ENCODE data around the gene PHAF1.

GRCh38 chr16:67151431-67152097, 41.8 kb downstream of the PHAF1 start:
- TF ChIP-seq TOX (CRISPR knock-in tag; IDR thresholded peaks at IDR 0.05; ENCODE audit: borderline replicate concordance) (no peak), ZFP3 (CRISPR knock-in tag; IDR thresholded peaks at IDR 0.05) (no peak), ISL1 (CRISPR knock-in tag; IDR thresholded peaks at IDR 0.05) (no peak), SNAI2 (CRISPR knock-in tag; IDR thresholded peaks at IDR 0.05) (no peak), ZNF8 (CRISPR knock-in tag; IDR thresholded peaks at IDR 0.05) (no peak), ZFP30 (CRISPR knock-in tag; IDR thresholded peaks at IDR 0.05) (no peak), OSR1 (CRISPR knock-in tag; IDR thresholded peaks at IDR 0.05) (no peak), ARNTL (CRISPR knock-in tag; IDR thresholded peaks at IDR 0.05; ENCODE audit: borderline replicate concordance, low read depth) (no peak)
- TF ChIP-seq, protein P1, sequence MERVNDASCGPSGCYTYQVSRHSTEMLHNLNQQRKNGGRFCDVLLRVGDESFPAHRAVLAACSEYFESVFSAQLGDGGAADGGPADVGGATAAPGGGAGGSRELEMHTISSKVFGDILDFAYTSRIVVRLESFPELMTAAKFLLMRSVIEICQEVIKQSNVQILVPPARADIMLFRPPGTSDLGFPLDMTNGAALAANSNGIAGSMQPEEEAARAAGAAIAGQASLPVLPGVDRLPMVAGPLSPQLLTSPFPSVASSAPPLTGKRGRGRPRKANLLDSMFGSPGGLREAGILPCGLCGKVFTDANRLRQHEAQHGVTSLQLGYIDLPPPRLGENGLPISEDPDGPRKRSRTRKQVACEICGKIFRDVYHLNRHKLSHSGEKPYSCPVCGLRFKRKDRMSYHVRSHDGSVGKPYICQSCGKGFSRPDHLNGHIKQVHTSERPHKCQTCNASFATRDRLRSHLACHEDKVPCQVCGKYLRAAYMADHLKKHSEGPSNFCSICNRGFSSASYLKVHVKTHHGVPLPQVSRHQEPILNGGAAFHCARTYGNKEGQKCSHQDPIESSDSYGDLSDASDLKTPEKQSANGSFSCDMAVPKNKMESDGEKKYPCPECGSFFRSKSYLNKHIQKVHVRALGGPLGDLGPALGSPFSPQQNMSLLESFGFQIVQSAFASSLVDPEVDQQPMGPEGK (CRISPR knock-in tag; IDR thresholded peaks at IDR 0.05; ENCODE audit: borderline replicate concordance) = no peak
- TF ChIP-seq, protein P2, sequence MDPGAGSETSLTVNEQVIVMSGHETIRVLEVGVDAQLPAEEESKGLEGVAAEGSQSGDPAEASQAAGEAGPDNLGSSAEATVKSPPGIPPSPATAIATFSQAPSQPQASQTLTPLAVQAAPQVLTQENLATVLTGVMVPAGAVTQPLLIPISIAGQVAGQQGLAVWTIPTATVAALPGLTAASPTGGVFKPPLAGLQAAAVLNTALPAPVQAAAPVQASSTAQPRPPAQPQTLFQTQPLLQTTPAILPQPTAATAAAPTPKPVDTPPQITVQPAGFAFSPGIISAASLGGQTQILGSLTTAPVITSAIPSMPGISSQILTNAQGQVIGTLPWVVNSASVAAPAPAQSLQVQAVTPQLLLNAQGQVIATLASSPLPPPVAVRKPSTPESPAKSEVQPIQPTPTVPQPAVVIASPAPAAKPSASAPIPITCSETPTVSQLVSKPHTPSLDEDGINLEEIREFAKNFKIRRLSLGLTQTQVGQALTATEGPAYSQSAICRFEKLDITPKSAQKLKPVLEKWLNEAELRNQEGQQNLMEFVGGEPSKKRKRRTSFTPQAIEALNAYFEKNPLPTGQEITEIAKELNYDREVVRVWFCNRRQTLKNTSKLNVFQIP (CRISPR knock-in tag; IDR thresholded peaks at IDR 0.05; ENCODE audit: borderline replicate concordance, low read depth) = no peak
